ENCODE data around the gene FHIP1B.

FHIP1B gene

DNA sequence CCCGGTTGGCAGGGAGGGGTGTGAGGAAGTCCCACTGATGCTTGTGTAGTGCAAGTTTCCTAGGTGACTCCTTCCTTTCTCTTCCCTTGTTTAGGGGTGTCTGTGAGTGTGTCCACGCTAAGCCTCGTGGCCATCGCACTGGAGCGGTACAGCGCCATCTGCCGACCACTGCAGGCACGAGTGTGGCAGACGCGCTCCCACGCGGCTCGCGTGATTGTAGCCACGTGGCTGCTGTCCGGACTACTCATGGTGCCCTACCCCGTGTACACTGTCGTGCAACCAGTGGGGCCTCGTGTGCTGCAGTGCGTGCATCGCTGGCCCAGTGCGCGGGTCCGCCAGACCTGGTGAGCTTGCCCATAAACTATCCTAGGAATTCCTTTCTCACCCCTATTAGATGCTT, 35.6 kb upstream of the FHIP1B start:
- H3K4me3 ChIP-seq (ENCODE audit: low read depth, low read length), result no peak overlapping the region
- TF ChIP-seq, protein P1, sequence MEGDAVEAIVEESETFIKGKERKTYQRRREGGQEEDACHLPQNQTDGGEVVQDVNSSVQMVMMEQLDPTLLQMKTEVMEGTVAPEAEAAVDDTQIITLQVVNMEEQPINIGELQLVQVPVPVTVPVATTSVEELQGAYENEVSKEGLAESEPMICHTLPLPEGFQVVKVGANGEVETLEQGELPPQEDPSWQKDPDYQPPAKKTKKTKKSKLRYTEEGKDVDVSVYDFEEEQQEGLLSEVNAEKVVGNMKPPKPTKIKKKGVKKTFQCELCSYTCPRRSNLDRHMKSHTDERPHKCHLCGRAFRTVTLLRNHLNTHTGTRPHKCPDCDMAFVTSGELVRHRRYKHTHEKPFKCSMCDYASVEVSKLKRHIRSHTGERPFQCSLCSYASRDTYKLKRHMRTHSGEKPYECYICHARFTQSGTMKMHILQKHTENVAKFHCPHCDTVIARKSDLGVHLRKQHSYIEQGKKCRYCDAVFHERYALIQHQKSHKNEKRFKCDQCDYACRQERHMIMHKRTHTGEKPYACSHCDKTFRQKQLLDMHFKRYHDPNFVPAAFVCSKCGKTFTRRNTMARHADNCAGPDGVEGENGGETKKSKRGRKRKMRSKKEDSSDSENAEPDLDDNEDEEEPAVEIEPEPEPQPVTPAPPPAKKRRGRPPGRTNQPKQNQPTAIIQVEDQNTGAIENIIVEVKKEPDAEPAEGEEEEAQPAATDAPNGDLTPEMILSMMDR (IDR thresholded peaks at IDR 0.05; ENCODE audit: borderline replicate concordance, insufficient read depth, low read depth, low read length), result no peak

DNA sequence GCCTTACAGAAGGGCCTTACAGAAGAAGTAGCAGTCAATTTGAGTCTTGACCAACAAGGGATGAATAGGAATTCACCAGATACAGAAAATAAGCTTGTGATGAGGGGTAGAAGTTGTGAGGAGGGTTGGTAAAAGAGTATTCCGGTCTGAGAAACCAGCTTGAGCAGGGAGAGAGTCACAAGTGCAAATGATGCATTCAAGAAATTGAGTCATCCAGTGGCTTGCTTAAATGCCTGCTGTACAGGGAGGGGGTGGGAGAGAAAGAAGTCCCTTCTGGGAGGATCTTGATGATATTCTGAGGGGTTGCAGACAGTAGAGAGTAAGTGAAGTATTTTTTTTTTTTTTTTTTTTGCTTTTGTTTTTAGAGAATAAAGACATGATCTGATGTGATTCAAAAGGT, 34.4 kb upstream of the FHIP1B start:
- H3K4me3 ChIP-seq (ENCODE audit: low read depth, low read length), result no peak overlapping the region
- TF ChIP-seq, protein P1 (IDR thresholded peaks at IDR 0.05; ENCODE audit: borderline replicate concordance, insufficient read depth, low read depth, low read length), result no peak

DNA sequence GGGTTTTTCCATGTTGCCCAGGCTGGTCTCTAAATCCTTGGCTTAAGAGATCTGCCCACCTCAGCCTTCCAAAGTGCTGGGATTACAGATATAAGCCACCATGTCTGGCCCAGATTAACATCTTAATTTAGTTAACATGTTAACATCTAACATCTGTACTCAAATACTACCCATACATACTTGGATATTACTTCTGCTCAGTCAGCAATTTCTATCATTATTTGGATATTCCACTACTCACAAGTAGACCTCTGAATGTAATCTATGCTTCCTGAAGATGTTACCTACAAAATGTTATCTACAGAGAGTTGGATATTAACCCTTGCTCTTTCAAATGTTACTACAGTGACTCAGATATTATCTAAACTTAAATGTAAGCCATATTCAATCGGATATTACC, 29.2 kb upstream of the FHIP1B start:
- H3K4me3 ChIP-seq (ENCODE audit: low read depth, low read length), result no peak overlapping the region
- TF ChIP-seq, protein P1 (IDR thresholded peaks at IDR 0.05; ENCODE audit: borderline replicate concordance, insufficient read depth, low read depth, low read length), result no peak

DNA sequence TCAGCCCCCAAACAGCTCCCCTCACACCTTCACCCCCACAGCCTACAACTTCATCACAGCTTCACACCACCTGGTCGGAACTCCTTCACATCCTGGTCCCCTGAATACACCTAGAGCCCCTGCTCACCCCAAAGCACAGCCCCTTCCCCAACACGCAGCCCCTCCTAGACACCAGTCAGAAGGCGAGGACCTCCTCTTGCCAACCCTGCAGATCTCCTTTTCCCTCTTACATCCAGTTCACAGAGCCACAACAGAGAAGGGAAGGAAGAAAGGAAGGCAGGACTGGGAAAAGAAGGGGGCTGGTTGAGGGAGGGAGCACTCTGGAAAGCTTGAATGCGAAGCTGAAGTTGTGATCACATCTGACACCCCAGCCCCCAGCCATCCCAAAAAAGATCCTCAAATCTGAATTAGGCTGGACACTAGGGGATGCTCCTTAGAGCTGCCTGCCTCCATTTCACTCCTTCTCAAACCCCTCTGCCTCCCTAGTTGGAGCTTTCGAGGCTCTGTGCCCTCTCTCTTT, 25.8 kb upstream of the FHIP1B start:
- TF ChIP-seq, protein P1 (IDR thresholded peaks at IDR 0.05; ENCODE audit: borderline replicate concordance, insufficient read depth, low read depth, low read length), result no peak
- H3K4me3 ChIP-seq (ENCODE audit: low read depth, low read length), result no peak overlapping the region

DNA sequence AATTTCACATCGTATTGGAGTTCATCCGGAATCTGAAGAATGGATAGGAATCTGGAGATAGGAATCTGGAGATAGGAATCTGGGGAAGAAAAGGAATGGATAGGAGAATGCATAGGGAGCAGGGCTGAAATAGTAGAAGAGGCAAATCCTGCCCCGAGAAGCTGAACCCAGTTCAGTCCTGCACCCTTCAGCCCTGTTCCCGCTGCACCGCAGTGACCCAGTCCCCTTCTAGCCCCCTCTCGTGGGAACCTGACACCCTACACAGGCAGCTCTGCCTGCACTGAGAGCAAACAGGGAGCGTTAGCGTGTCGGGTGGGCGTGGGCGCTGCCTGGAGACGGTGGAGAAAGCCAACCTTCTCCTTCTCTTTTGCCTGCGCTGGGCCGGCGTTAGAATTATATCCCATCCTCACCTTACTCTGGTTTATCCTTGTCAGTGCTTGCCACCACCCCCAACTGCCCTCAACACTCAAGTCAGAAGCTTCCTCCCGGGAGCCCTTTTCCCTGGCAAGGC, 24.2 kb upstream of the FHIP1B start:
- H3K4me3 ChIP-seq (ENCODE audit: low read depth, low read length), result no peak overlapping the region
- TF ChIP-seq, protein P1 (IDR thresholded peaks at IDR 0.05; ENCODE audit: borderline replicate concordance, insufficient read depth, low read depth, low read length), result no peak

DNA sequence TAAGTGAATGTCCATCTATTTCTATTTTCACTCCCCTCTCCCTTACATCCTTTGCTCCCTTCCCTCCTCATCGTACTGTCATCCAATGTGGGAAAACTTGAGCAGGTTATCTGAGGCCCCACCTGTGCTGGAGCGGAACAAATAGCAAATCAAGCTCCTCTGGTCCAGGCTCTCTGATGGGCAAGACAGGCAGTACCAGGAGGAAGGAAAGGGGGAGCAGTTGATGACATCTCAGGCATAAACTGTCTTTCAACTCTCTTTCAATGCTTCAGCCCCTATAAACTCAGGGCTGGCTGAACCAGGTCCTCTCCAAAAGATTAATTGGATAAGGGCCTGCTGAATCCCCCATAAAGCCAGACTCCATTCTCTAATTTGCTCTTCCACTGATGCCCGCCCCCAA, 23.7 kb upstream of the FHIP1B start:
- TF ChIP-seq, protein P1 (IDR thresholded peaks at IDR 0.05; ENCODE audit: borderline replicate concordance, insufficient read depth, low read depth, low read length), result no peak
- no peak overlapping the region for H3K4me3 ChIP-seq (ENCODE audit: low read depth, low read length)

DNA sequence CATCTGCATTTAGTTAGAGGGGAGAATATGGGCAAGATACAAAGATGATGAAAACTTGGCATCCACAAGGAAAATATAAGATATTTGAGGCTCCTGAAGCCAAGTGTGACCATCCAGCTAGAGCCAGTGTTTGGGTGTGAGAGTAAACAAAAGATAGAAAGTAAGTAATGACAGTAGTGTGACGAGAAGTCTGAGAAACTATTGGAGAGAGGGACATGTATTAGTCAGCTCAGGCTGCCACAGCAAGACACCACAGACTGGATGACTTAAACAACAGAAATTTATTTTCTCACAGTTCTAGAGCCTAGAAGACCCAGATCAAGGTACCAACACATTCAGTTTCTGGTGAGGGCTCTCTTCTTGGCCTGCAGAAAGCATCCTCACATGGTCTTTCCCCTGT, 18.8 kb upstream of the FHIP1B start:
- no peak overlapping the region for H3K4me3 ChIP-seq (ENCODE audit: low read depth, low read length)
- TF ChIP-seq, protein P1 (IDR thresholded peaks at IDR 0.05; ENCODE audit: borderline replicate concordance, insufficient read depth, low read depth, low read length), result no peak
